GM12878 (cell line): ENCODE results near the gene TESK2. TPM values are rescaled to one million over a fixed set of nuclear protein-coding genes. Genes with fewer than 3 reads are reported as not detected.

Source experiments
- CREB1 ChIP-seq: IDR thresholded peaks from 2 replicates; pipeline ENCODE4 v1.6.1; 2012; ENCODE audit warnings: low read depth, mild to moderate bottlenecking, inconsistent platforms
- EP300 ChIP-seq, 2 experiments: fragments of 150-350 bp in 1 of 2; IDR thresholded peaks; 2 replicates each; pipeline ENCODE4 v1.6.1; 2011 to 2012; ENCODE audit warnings: low read depth in 2 of 2, low read length in 2 of 2, borderline replicate concordance in 1 of 2, improper control_type of control experiment in 1 of 2, inconsistent platforms in 1 of 2; ENCODE audit not compliant: control insufficient read depth in 1 of 2
- GATAD2B ChIP-seq: fragments of 450-650 bp; conservative IDR thresholded peaks from 2 replicates; pipeline ENCODE4 v1.6.1; 2017; ENCODE audit warnings: low read depth, mild to moderate bottlenecking, moderate library complexity
- LARP7 ChIP-seq: fragments of 450-650 bp; IDR thresholded peaks from 2 replicates; pipeline ENCODE4 v1.6.1; 2017; ENCODE audit warnings: mild to moderate bottlenecking
- MEF2A ChIP-seq: IDR thresholded peaks from 2 replicates; pipeline ENCODE4 v1.6.1; 2011; ENCODE audit warnings: low read depth, mild to moderate bottlenecking, low read length, moderate library complexity; ENCODE audit not compliant: insufficient read depth
- MEF2B ChIP-seq: fragments of 450-650 bp; IDR thresholded peaks from 2 replicates; pipeline ENCODE4 v1.6.1; 2018; ENCODE audit warnings: mild to moderate bottlenecking, moderate library complexity; ENCODE audit not compliant: partially characterized antibody, poor library complexity, severe bottlenecking
- NBN ChIP-seq: fragments of 450-650 bp; IDR thresholded peaks from 2 replicates; pipeline ENCODE4 v1.6.1; 2016
- NKRF ChIP-seq: fragments of 450-650 bp; conservative IDR thresholded peaks from 2 replicates; pipeline ENCODE4 v1.6.1; 2017; ENCODE audit warnings: mild to moderate bottlenecking, moderate library complexity
- PAX8 ChIP-seq: fragments of 450-650 bp; IDR thresholded peaks from 2 replicates; pipeline ENCODE4 v1.6.1; 2017; ENCODE audit warnings: mild to moderate bottlenecking, moderate library complexity
- POLR2A ChIP-seq: IDR thresholded peaks from 2 replicates; pipeline ENCODE4 v1.6.1; 2011; ENCODE audit warnings: low read depth, mild to moderate bottlenecking, low read length
- SMARCA5 ChIP-seq: fragments of 450-650 bp; IDR thresholded peaks from 2 replicates; pipeline ENCODE4 v1.6.1; 2017; ENCODE audit warnings: mild to moderate bottlenecking
- SMC3 ChIP-seq: IDR thresholded peaks from 2 replicates; pipeline ENCODE4 v1.6.1; 2011; ENCODE audit warnings: low read length, improper control_type of control experiment, borderline replicate concordance
- ZBTB11 ChIP-seq: fragments of 450-650 bp; formaldehyde crosslinking; IDR thresholded peaks from 2 replicates; pipeline ENCODE4 v1.5.0; 2022; ENCODE audit warnings: mild to moderate bottlenecking, missing genetic modification characterization
- ZNF274 ChIP-seq: IDR thresholded peaks from one replicate; pipeline ENCODE4 v1.8.0; 2011; ENCODE audit not compliant: insufficient read length, insufficient read depth
- ZNF592 ChIP-seq: fragments of 450-650 bp; IDR thresholded peaks from 2 replicates; pipeline ENCODE4 v1.6.1; 2017; ENCODE audit warnings: mild to moderate bottlenecking, moderate library complexity
- ZNF687 ChIP-seq: fragments of 450-650 bp; IDR thresholded peaks from 2 replicates; pipeline ENCODE4 v1.6.1; 2017; ENCODE audit warnings: mild to moderate bottlenecking, moderate library complexity
- polyA plus RNA-seq, 11 experiments: library from polyadenylated mRNA; depleted of rRNA in 4 of 11; unstranded in 6 of 11; stranded (reverse) in 5 of 11; fragments of >200 nt; fragmentation: Nextera tagmentation in 4 of 11; fragmentation: Illumina TruSeq in 1 of 11; extraction: Ambion mirVana in 4 of 11; extraction: Trizol in 1 of 11; gene quantifications; 1 replicate in 1 of 11; 2 replicates in 10 of 11; pipeline versions ENCODE4 v1.2.1 to v1.2.3, GENCODE V29; 2011 to 2016; ENCODE audit warnings: inconsistent platforms in 2 of 11, missing spikeins in 2 of 11, low read depth in 1 of 11
- total RNA-seq, 4 experiments: library from RNA; depleted of rRNA in 3 of 4; stranded (reverse); fragments of >200 nt in 3 of 4; fragmentation: Illumina TruSeq in 1 of 4; extraction: Trizol in 1 of 4; gene quantifications; 2 replicates each; pipeline versions ENCODE4 v1.2.1 to v1.2.3, GENCODE V29; 2013 to 2021

The TESK2 gene
- total and polyA plus RNA-seq, 10 of the 15 experiments (the other 5 are each of a cell fraction or from before 2014, with no cell fraction given), result 2.2 to 10.0 (median 5.7) TPM

GRCh38 chr1:45303520-45304310, 187.2 kb downstream of the TESK2 start (continued):
- TF ChIP-seq ZNF687 (peak; percentile 76), CREB1 (peak; percentile 76), LARP7 (peak; percentile 72), POLR2A (peak; percentile 95), ZNF592 (0 out of 2 replicates have a peak, but pooled peaks have one; percentile 29), SMARCA5 (peak; percentile 94), MEF2B (peak; percentile 93), ZBTB11 (CRISPR knock-in tag) (0 out of 2 replicates have a peak, but pooled peaks have one; percentile 12), EP300 (IDR thresholded peaks at IDR 0.05; ENCODE audit: borderline replicate concordance in 1 of 2, control insufficient read depth in 1 of 2, low read depth in 2 of 2, low read length in 2 of 2) (no peak), ZNF274 (no peak), SMC3 (peak; percentile 45; the same call in 1 of the 2 replicates), GATAD2B (peak; percentile 76), NBN (peak; percentile 84), NKRF (peak; percentile 74), PAX8 (no peak), MEF2A (no peak)
